Transverse colon (tissue), 4 donors: ENCODE data around the gene CD28. TPM values are rescaled to one million over a fixed set of nuclear protein-coding genes. Genes with fewer than 3 reads are reported as not detected.

Source experiments
- DNase-seq: peaks from one replicate; pipeline ENCODE4 v3.0.0-alpha.2; 2019
- H3K27ac ChIP-seq, 4 donors: fragments of 200-600 bp; sonication (generic); 2 replicates each; pipeline ENCODE4 v1.5.1; 2016 to 2018; ENCODE audit warnings: inconsistent platforms in 4 of 4
- H3K27me3 ChIP-seq: fragments of 200-600 bp; sonication (generic); 2 replicates; pipeline ENCODE4 v1.5.1; 2017; ENCODE audit warnings: inconsistent platforms
- H3K36me3 ChIP-seq, 4 donors: fragments of 200-600 bp; sonication (generic); 2 replicates each; pipeline ENCODE4 v1.5.1; 2017 to 2019; ENCODE audit warnings: inconsistent platforms in 4 of 4
- H3K4me1 ChIP-seq, 4 donors: fragments of 200-600 bp; sonication (generic); 2 replicates each; pipeline ENCODE4 v1.5.1; 2017 to 2020; ENCODE audit warnings: inconsistent platforms in 4 of 4
- H3K4me3 ChIP-seq, 4 donors: fragments of 200-600 bp; sonication (generic); 1 replicate in 1 of 4; 2 replicates in 3 of 4; pipeline versions ENCODE4 v1.5.1 to v1.6.1; 2017 to 2019; ENCODE audit warnings: inconsistent platforms in 4 of 4
- H3K9me3 ChIP-seq, 2 donors: fragments of 200-600 bp; sonication (generic); 2 replicates each; pipeline ENCODE4 v1.5.1; 2017 to 2019; ENCODE audit warnings: inconsistent platforms in 2 of 2
- EP300 ChIP-seq: sonication (generic); formaldehyde crosslinking; IDR thresholded peaks from one replicate; pipeline ENCODE4 v1.6.1; 2017; ENCODE audit warnings: antibody characterized with exemption, low read depth
- POLR2A ChIP-seq: fragments of 450-650 bp; IDR thresholded peaks from one replicate; pipeline ENCODE4 v1.6.1; 2016; ENCODE audit warnings: antibody characterized with exemption, mild to moderate bottlenecking, moderate library complexity
- POLR2AphosphoS5 ChIP-seq, 3 donors: sonication (generic); formaldehyde crosslinking; IDR thresholded peaks; one replicate each; pipeline ENCODE4 v1.6.1; 2016; ENCODE audit warnings: antibody characterized with exemption in 3 of 3
- WGBS, 2 donors: methylation state at CpG; one replicate each; pipeline ENCODE4 v1.1.5; 2018; ENCODE audit warnings: low coverage in 1 of 2; 5-methylcytosine and 5-hydroxymethylcytosine counted together
- in situ Hi-C, 4 donors: fragments of 200-750 bp; cut with MboI; loops; one replicate each; pipeline versions ENCODE4 v1.15.0 to v1.15.1; 2017; ENCODE audit warnings: low sequenced_read_pairs in 3 of 4, low pct_ligation_motif_present in 1 of 4, low pct_unique_long_range_greater_than_20kb in 1 of 4
- intact Hi-C: fragments of 100-400 bp; cut with DNase I; formaldehyde crosslinking; loops from one replicate; pipeline ENCODE4 v1.15.1; 2023; ENCODE audit warnings: low total_unique reads
- total RNA-seq, 4 donors: library from RNA; depleted of rRNA; stranded (reverse); fragments of >200 nt; gene quantifications; one replicate each; pipeline ENCODE4 v1.1.0, GENCODE V29; 2016
- TF ChIP-seq, protein P1 (sequence below), 5 experiments: fragments of 200-600 bp in 3 of 5; fragments of 450-650 bp in 2 of 5; sonication (generic) in 3 of 5; IDR thresholded peaks; 1 replicate in 2 of 5; 2 replicates in 3 of 5; pipeline ENCODE4 v1.5.1; 2016 to 2017; ENCODE audit warnings: antibody characterized with exemption in 5 of 5, inconsistent platforms in 3 of 5, mild to moderate bottlenecking in 2 of 5, moderate library complexity in 1 of 5

Gene CD28
- total RNA-seq, 4 donors from 2014 or later: 0.68 to 2.4 (median 1.5) TPM; not detected in 1

DNA sequence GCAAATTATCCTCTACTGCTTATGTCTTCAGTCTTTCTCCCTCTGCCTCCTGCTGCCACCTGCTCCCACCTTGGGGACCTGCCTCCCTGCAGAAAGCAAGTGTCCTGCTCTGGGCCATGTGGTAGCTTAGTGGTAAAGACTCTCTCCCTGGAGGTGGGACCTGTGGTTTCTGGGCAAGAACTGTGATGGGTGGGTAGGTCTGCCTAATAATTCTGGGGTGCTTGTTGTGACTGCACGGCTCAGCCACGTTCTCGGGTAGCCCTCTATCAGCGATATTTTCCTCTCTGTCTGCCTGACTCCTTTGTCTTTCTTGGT is 16.4 kb upstream of the CD28 start:
- H3K4me1 ChIP-seq: peaks cover 0 to 8% (median 3%) of the 10 kb centered on the region in 4 donors
- no peaks in the 10 kb centered on the region for H3K9me3 ChIP-seq
- H3K4me3 ChIP-seq: no peak overlapping the region
- intact Hi-C loops (no loop called here), in situ Hi-C loops (no loop called here)
- no peak for DNase-seq
- 84 to 100% methylated on average over 1 to 4 of the region's 4 CpGs for WGBS, 2 donors
- no peaks in the 10 kb centered on the region for H3K27me3 ChIP-seq
- H3K27ac ChIP-seq: no peak overlapping the region
- H3K36me3 ChIP-seq: no peaks in the 10 kb centered on the region
- TF ChIP-seq POLR2AphosphoS5 (IDR thresholded peaks at IDR 0.05) (no peak), POLR2A (no peak)
- TF ChIP-seq, protein P1, sequence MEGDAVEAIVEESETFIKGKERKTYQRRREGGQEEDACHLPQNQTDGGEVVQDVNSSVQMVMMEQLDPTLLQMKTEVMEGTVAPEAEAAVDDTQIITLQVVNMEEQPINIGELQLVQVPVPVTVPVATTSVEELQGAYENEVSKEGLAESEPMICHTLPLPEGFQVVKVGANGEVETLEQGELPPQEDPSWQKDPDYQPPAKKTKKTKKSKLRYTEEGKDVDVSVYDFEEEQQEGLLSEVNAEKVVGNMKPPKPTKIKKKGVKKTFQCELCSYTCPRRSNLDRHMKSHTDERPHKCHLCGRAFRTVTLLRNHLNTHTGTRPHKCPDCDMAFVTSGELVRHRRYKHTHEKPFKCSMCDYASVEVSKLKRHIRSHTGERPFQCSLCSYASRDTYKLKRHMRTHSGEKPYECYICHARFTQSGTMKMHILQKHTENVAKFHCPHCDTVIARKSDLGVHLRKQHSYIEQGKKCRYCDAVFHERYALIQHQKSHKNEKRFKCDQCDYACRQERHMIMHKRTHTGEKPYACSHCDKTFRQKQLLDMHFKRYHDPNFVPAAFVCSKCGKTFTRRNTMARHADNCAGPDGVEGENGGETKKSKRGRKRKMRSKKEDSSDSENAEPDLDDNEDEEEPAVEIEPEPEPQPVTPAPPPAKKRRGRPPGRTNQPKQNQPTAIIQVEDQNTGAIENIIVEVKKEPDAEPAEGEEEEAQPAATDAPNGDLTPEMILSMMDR (IDR thresholded peaks at IDR 0.05): no peak

DNA sequence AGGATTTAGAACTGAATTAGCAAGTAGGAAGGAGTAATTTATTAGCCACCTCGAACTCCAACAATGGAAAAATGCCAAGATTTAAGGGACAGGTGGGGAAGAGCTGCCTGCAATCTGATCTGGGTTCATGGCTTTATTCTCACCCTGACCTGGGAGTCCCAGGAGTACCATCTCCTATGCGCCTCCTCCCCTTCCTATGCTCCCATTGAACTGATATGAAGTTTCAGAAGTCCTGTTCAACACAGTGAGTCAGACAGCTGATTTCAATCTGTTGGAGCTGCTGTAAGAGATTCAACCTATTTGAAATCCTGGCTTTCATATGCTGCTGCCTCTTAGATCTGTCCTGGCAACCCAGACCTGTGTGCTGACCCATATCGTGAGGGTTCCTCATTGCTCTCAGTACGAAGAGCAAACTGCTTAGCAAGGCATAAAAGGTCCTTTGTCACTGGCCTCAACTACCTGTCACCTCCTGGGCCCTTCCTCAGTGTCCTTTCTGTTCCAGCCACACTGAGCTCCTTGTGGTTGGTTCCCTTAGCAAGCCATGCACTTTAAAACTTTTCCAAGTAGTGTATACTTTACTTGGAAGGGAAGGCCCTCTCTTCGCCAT is 15.9 kb upstream of the CD28 start:
- no peak overlapping the region for H3K27ac ChIP-seq
- WGBS, 2 donors: 74 to 75% methylated on average over 2 to 5 of the region's 5 CpGs

DNA sequence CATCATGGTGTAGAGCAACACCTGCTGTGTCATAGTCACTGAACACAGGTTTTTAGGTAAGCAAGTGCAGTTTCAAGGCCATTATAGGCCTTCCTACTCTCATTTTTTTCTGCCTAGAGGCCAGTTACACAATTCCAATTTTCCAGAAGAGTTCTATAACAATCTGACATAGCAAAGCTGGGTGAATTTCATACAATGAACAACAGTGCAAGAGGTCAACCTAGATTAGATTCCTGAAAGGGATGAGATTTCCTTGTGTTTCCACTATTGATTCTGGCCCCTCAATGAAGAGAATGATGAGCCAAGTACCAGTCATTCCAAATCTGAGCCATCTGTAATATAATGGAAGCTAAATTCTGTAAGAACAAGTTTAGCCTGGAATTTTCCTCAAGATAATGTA is 15.3 kb upstream of the CD28 start:
- H3K4me3 ChIP-seq: no peak overlapping the region
- H3K27ac ChIP-seq: no peak overlapping the region
- H3K36me3 ChIP-seq: no peaks in the 10 kb centered on the region
- no peak for DNase-seq
- no peaks in the 10 kb centered on the region for H3K9me3 ChIP-seq
- peaks cover 0 to 8% (median 3%) of the 10 kb centered on the region in 4 donors for H3K4me1 ChIP-seq
- H3K27me3 ChIP-seq: no peaks in the 10 kb centered on the region
- intact Hi-C loops (no loop called here), in situ Hi-C loops (no loop called here)
- TF ChIP-seq EP300 (no peak), POLR2AphosphoS5 (IDR thresholded peaks at IDR 0.05) (no peak), POLR2A (no peak)
- TF ChIP-seq, protein P1 (IDR thresholded peaks at IDR 0.05): no peak

More for the DNA sequence above, 15.9 kb upstream of the CD28 start:
- H3K27me3 ChIP-seq: no peaks in the 10 kb centered on the region
- no peaks in the 10 kb centered on the region for H3K9me3 ChIP-seq
- no peak overlapping the region for H3K4me3 ChIP-seq
- intact Hi-C loops: no loop called here
- H3K36me3 ChIP-seq: no peaks in the 10 kb centered on the region
- no peak for TF ChIP-seq POLR2A
- TF ChIP-seq POLR2AphosphoS5 (IDR thresholded peaks at IDR 0.05): no peak
- no peak for TF ChIP-seq EP300
- TF ChIP-seq, protein P1 (IDR thresholded peaks at IDR 0.05): no peak
- no peak for DNase-seq
- H3K4me1 ChIP-seq: peaks cover 0 to 8% (median 3%) of the 10 kb centered on the region in 4 donors
- in situ Hi-C loops: no loop called here

DNA sequence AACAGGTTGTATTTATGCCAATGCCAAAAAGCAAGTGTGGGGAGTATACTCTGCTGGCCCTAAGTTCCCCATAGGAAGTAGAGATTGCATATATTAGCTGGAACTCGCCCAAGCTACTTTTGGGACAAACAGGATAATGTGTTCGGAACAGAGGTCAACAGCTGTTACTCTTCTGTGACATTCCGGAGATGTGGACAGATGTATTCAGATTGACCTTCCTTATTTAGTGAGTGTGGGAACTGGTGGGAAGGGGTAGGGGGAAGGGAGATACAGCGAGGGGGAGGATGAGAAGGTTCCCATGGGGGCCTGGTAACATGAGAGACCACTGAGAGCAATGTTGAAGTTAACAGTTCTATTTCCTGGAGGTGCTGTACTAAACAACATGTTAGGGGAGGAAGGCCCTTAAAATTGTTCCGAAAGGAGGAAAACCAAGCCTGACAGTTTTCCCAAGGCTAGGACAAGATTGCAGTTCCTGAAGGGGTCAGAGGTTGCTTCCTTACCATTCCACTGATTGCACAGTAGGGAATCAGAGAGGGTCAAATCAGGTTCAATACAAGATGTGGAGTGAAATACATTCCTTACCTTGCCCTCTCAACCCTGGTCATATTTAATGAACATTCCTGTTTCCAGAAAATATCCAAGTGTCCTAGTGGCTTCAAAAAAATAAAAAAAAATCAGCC is 14.3 kb upstream of the CD28 start:
- H3K9me3 ChIP-seq: no peaks in the 10 kb centered on the region
- no peak overlapping the region for H3K4me3 ChIP-seq
- H3K27ac ChIP-seq: peak overlapping the region in 1 of 4 donors; percentile 4
- H3K27me3 ChIP-seq: no peaks in the 10 kb centered on the region
- H3K4me1 ChIP-seq: peaks cover 0 to 8% (median 3%) of the 10 kb centered on the region in 4 donors
- intact Hi-C loops: no loop called here
- TF ChIP-seq, protein P1 (IDR thresholded peaks at IDR 0.05): no peak
- TF ChIP-seq POLR2AphosphoS5 (IDR thresholded peaks at IDR 0.05) (no peak), POLR2A (no peak), EP300 (no peak)
- no peaks in the 10 kb centered on the region for H3K36me3 ChIP-seq
- in situ Hi-C loops: no loop called here
- DNase-seq: no peak
- WGBS, 2 donors: 75 to 76% methylated on average over 3 to 5 of the region's 5 CpGs
